ENCODE data around the gene BMP5. TPM values are rescaled to one million over a fixed set of nuclear protein-coding genes. Genes with fewer than 3 reads are reported as not detected.
"Not testable (repeated sequence)": the region's sequence is repeated elsewhere in the genome, so short reads cannot be mapped to it uniquely, and the experiment has no call there.

Gene BMP5
- total and polyA plus RNA-seq, 10 of the 15 experiments (the other 5 are each of a cell fraction or from before 2014, with no cell fraction given) = not detected

DNA sequence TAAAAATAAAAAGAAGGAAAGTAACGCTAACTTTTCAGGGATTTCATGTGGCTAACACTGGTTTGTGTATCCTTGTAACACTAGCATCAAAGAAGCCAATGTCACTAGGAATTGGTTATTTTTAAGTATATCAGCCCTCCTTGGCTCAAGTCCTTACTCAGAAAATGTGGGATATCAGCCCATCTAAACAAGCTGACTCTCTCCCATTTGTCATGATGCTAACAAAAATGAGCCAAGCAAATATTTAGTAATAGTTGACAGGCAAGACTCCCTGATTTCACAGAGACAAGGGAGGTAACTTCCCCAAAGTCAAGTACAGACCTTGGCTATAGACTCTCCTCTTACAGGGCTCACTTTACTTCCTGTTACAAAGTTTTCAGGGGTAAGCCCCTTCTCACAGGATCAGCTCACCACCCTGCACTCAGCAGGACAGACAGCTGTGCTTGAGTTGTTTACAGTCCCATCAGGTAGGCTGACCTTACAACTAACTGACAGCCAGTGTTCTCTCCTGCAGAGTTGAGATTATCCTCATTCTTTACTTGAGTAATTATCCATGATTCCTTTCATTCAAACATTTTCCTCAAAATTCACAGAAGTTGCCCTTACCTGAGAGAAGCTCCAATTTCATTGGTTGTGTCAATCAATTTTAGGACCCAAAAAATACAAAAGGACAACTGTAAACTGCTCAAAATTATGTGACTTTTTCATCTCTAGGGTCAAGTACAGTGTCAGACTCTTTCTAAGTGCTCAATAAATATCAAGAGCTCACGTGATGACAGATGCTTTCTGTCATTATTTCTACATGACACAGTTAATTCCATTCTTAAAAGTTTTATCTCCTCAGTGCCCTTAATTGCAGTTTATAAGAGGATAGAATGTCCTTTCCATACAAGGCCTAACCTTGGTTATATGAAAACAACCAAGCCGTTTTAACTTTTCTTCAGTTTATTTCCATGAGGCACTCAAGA, 38.1 kb upstream of the BMP5 start (continued):
- no peak for TF ChIP-seq SUPT20H (IDR thresholded peaks at IDR 0.05; ENCODE audit: borderline replicate concordance, control insufficient read depth, low read depth, low read length)
- TF ChIP-seq NR2C2 (IDR thresholded peaks at IDR 0.05; ENCODE audit: borderline replicate concordance, control insufficient read depth, insufficient read length, low read depth) = no peak

DNA sequence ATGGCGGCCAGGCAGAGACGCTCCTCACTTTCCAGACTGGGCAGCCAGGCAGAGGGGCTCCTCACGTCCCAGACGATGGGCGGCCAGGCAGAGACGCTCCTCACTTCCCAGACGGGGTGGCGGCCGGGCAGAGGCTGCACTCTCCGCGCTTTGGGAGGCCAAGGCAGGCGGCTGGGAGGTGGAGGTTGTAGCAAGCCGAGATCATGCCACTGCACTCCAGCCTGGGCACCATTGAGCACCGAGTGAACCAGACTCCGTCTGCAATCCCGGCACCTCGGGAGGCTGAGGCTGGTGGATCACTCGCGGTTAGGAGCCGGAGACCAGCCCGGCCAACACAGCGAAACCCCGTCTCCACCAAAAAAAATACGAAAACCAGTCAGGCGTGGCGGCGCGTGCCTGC, 35.1 kb upstream of the BMP5 start:
- in situ Hi-C loops (cut with MboI); DNase-seq (ENCODE audit: low read depth, low spot score); H3K36me3 ChIP-seq (ENCODE audit: control insufficient read depth in 2 of 2, insufficient read depth in 2 of 2, low read length in 1 of 2); H3K9ac ChIP-seq (ENCODE audit: control insufficient read depth, insufficient read depth, low read length); H4K20me1 ChIP-seq (ENCODE audit: control insufficient read depth, insufficient read depth); RAD21 ChIA-PET (ENCODE audit: unreplicated experiment); POLR2A ChIA-PET; BruUV-seq (replicated peaks); H3K27ac ChIP-seq (ENCODE audit: control insufficient read depth, insufficient read depth); ATAC-seq; H3K4me1 ChIP-seq (ENCODE audit: control insufficient read depth, insufficient read depth, low read length); H3K79me2 ChIP-seq (ENCODE audit: control insufficient read depth, insufficient read depth, low read length); H3K9me3 ChIP-seq (replicated peaks; ENCODE audit: control insufficient read depth, insufficient read depth, low read length); H3K4me3 ChIP-seq; intact Hi-C loops (cut with micrococcal nuclease; ENCODE audit: unreplicated experiment); H3K4me2 ChIP-seq (ENCODE audit: control insufficient read depth, insufficient read depth); H2AFZ ChIP-seq (ENCODE audit: control insufficient read depth, low read depth, low read length); CTCF ChIA-PET; SMC1A ChIA-PET (ENCODE audit: uncharacterized antibody, unreplicated experiment); FAIRE-seq; H3K27me3 ChIP-seq (replicated peaks in 1 of 2; ENCODE audit: control insufficient read depth in 2 of 2, insufficient read depth in 2 of 2, low read length in 1 of 2): not testable (repeated sequence)
- WGBS (ENCODE audit: insufficient coverage, insufficient replicate concordance, low lambda C conversion rate, missing lambda C conversion rate) = 82% methylated on average over 6 of the region's 28 CpGs

DNA sequence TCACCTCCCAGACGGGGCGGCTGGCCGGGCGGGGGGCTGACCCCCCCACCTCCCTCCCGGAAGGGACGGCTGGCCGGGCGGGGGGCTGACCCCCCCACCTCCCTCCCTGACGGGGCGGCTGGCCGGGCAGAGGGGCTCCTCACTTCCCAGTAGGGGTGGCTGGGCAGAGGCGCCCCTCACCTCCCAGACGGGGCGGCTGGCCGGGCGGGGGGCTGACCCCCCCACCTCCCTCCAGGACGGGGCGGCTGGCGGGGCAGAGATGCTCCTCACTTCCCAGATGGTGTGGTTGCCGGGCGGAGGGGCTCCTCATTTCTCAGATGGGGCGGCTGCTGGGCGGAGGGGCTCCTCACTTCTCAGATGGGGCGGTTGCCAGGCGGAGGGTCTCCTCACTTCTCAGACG, 34.5 kb upstream of the BMP5 start:
- H2AFZ ChIP-seq (ENCODE audit: control insufficient read depth, low read depth, low read length); H3K9me3 ChIP-seq (replicated peaks; ENCODE audit: control insufficient read depth, insufficient read depth, low read length); H3K27ac ChIP-seq (ENCODE audit: control insufficient read depth, insufficient read depth); FAIRE-seq; H3K79me2 ChIP-seq (ENCODE audit: control insufficient read depth, insufficient read depth, low read length); H3K4me2 ChIP-seq (ENCODE audit: control insufficient read depth, insufficient read depth); DNase-seq (ENCODE audit: low read depth, low spot score); H3K9ac ChIP-seq (ENCODE audit: control insufficient read depth, insufficient read depth, low read length); CTCF ChIA-PET; intact Hi-C loops (cut with micrococcal nuclease; ENCODE audit: unreplicated experiment); ATAC-seq; H3K4me1 ChIP-seq (ENCODE audit: control insufficient read depth, insufficient read depth, low read length); H4K20me1 ChIP-seq (ENCODE audit: control insufficient read depth, insufficient read depth); H3K4me3 ChIP-seq; in situ Hi-C loops (cut with MboI); H3K36me3 ChIP-seq (ENCODE audit: control insufficient read depth in 2 of 2, insufficient read depth in 2 of 2, low read length in 1 of 2); RAD21 ChIA-PET (ENCODE audit: unreplicated experiment); SMC1A ChIA-PET (ENCODE audit: uncharacterized antibody, unreplicated experiment); BruUV-seq (replicated peaks); H3K27me3 ChIP-seq (replicated peaks in 1 of 2; ENCODE audit: control insufficient read depth in 2 of 2, insufficient read depth in 2 of 2, low read length in 1 of 2); POLR2A ChIA-PET: not testable (repeated sequence)
- no CpG with 5 or more reads among the region's 26 CpGs for WGBS (ENCODE audit: insufficient coverage, insufficient replicate concordance, low lambda C conversion rate, missing lambda C conversion rate)

Measured in GM12878 (cell line).